DMS53 (cell line): ENCODE results near the gene RASGRP3.
"Not testable (repeated sequence)": the region's sequence is repeated elsewhere in the genome, so short reads cannot be mapped to it uniquely, and the experiment has no call there.

Source experiments
- DNase-seq: peaks from one replicate; lab custom pipeline; 2025; lab: John Stamatoyannopoulos, UW

Gene RASGRP3, protein sequence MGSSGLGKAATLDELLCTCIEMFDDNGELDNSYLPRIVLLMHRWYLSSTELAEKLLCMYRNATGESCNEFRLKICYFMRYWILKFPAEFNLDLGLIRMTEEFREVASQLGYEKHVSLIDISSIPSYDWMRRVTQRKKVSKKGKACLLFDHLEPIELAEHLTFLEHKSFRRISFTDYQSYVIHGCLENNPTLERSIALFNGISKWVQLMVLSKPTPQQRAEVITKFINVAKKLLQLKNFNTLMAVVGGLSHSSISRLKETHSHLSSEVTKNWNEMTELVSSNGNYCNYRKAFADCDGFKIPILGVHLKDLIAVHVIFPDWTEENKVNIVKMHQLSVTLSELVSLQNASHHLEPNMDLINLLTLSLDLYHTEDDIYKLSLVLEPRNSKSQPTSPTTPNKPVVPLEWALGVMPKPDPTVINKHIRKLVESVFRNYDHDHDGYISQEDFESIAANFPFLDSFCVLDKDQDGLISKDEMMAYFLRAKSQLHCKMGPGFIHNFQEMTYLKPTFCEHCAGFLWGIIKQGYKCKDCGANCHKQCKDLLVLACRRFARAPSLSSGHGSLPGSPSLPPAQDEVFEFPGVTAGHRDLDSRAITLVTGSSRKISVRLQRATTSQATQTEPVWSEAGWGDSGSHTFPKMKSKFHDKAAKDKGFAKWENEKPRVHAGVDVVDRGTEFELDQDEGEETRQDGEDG

DNA sequence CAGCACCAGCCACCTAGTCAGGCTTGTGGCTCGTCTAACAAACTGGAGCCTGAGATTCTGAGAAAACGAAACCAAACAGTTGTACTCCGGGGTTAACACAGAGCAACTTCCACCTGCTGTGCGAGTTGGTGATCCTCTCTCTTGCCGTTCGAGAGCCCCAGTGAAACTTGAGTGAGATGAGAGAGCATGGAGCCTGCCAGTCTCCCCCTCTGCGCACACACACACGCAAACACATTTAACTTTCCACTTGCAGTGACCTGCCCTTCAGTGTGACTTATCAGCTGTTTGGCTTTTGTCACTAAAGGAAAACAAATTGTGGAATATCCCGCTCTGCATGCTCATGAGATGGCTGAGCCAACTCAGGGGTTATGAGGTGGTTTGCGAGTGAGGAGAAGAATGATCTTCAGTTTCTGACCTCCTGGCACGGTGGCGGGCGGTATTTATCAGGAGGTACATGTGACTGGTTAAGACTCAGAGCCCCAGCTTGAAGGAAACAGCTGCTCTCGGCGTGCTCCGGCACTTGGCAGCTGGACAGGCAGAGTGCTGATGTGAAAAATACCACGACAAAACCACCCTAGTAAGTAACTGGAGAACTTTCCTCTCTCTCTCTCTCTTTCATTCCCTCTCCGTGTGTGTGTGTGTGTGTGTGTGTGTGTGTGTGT, at the start of gene RASGRP3:
Gene RASGRP3, plus strand, starts transcription at position 519 of the 662 bp plus-strand sequence. CDS start 38,488 bp downstream, outside the sequence.
- peak; percentile 81 for DNase-seq

DNA sequence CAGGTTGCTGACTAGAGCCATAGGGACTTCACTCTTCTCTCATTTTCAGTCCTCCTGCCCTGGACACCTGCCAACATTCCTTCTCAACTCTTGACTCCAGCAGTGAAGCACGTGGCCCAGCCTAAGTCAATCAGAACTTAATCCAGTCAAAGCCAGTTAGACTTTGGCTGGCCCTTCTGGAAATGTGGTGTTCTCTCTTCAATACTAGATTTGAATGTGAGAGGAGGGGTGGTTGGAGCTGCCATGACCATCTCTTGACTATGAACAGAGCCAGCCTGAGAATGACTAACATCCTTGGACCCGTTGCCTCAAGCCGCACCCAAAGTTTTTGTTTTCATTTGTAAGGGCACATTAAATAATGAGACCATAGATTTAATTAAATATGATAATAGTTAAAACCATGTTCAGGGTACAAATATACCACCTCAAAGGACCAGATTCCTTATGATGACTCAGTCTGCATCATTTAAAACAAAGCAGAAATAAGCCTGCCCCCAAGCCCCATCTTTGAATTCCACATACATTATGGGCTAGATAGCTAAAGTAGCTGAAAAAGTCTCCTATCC, 49.7 kb upstream of the RASGRP3 start:
- peak; percentile 83 for DNase-seq

DNA sequence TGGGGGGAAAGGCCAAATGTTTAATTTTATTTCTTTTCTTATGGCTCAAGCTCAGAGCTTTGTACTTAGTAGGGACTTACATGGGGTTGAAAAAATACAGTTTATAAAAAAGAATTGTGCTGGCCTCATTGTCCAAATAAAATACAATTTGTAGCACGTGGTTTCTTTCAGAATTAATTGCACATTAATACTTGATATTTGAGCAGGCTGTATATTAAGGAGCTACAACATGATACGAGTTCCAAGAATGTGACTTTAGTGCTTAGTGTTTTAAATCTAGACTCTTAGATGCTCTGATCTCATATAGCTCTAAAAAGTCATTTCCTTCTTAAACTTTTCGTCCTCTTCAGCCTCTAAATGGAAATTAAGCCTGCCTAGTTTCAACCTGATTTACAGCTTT, 46.4 kb upstream of the RASGRP3 start:
- no peak for DNase-seq

DNA sequence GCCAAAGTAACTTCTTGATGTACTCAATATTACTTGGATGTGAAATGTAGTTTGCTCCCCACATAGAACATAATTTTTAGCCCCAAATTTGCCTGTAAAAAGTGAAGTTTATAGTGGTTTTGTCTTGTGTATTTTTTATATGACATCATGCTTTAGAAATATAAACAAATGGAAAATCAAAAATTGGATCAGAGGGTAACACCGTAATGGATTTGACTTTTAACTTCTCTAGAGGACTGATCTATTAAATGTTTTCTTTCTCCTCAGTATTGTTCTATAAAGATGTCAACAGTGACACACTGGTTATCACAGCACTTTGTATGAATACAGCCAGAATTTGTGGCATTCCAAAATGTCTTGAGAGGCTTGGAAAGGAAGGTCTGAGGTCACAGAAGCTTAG, 45.6 kb upstream of the RASGRP3 start:
- DNase-seq: no peak

DNA sequence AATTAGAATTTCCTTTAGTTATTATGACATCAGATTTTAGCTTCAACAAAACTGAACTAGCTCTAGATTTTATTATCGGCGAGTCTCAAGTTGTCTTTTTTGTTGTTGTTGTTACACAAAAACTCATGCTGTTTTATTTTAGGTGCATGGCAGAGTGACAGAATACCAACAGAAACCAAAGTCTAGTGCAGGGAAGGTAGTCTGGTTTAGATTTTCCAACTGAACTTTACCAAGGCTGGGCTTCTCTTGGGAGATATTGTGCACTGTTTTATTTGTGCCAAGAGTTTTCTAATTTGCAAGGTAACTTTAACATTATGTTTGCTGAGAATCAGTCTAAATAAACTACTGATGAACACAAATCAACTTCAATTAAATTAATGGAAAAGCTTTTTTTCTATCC, 43.6 kb upstream of the RASGRP3 start:
- DNase-seq: no peak

DNA sequence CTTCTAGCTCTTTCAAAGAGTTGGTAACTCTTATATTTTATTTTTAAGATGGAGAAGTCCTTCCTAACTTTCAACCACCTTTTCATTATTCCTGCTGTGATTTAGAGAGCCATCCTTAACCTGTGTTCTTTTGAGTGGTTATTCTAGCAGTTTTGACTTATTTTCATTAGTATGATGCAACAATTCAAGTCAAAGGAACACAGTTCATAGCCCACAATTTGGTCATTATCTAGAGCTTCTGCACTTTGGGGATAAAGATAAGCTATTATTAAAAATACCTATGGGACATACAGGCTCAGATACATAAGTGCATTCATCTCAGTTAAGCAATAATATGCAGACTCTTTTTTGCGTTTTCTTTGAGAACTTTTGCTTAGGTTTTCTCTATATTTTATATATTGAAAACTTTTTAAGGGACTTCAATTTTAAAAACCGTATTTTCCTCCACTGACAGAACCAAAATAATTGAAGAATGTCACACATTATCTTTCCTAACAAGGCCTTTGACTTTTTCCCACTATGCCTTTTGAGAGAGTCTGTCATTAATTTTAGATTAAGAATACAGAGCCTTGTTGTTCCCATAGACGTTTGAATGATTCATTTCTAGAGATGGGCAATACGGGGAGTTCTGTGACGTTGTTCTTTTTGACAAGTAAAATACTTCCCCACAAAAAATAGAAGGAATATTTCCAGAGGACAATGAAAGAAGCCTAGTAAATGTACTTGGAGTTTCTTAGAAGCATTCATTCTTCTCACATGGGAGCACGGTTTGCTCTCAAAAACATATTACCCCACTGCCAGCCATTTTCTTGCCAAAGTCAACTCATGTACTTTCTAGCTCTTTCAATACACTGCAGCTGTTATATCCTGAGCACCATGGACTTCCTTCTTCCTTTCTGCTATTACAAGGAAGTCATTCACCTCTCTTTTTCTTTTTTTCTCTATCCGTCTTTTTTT, 42.9 kb upstream of the RASGRP3 start:
- no peak for DNase-seq

DNA sequence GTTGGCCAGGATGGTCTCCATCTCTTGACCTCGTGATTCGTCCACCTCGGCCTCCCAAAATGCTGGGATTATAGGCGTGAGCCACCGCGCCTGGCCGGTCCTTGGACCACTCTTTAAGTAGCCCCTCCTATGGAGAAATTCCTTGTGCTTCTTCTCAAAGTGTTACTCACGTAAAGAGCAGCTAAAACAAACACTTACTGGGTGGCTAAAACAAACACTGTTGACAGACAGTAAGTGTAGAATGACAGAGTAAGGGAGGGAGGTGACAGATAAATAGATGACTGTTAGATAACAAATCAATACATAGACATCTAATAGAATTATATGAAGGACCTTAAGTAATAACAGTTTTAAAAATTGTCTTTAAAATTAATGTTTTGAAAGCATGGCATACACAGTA, 40.9 kb upstream of the RASGRP3 start:
- DNase-seq: peak; percentile 78

DNA sequence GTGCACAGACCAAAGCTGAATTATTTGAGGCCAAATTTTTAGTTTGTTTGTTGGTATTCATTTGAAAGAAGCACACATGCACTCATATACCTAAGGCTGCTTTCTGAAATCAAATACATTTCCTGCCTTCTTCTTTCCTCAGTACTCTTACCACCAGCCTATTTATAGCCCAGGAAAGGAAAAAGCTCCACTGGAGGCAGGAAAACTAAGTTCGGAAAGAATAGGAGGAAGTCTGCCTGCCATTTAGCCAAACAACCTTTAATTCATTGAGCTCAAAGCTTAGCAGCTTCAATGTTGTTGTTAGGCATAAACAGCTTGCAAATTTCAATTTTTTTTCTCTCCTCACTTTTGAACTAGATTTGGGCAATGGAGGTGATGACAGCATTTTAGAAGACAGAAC, 40.4 kb upstream of the RASGRP3 start:
- peak; percentile 4 for DNase-seq

DNA sequence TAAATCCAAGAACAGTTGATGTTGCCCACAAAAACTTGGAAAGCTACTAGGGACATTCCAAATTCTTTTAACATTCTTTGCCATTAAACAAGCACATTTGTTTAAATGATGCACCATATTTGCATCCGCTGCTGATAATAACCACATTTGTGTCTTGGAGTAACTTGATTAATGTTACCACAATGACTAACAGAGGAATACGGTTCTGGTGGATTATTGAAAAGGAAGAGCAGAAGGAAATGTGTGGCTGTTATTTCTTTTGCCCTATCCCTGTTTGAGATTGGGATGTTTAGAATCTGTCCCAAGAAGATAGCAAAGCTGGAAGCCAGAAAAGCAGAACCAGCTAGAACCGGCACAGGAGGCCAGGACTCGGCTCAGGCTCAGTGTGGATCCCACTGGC, 39.2 kb upstream of the RASGRP3 start:
- no peak for DNase-seq

DNA sequence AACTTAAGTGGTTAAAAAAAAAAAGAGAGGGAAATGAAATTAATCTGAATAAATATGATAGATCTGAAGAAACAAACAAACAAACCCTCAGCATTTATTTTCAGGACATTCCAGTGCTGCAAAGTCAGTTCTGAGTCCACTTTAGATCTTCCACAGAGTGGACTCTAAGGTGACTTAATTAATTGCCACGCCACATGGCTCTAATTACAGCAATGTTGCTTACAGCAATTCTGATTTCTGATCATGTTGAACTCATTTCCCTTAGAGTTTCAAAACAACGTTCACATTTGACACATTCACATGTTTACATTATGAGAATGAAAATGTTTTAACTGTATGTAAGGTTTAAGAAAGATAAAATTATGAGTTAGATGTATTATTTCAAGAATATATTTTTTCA, 38.6 kb upstream of the RASGRP3 start:
- DNase-seq: no peak

DNA sequence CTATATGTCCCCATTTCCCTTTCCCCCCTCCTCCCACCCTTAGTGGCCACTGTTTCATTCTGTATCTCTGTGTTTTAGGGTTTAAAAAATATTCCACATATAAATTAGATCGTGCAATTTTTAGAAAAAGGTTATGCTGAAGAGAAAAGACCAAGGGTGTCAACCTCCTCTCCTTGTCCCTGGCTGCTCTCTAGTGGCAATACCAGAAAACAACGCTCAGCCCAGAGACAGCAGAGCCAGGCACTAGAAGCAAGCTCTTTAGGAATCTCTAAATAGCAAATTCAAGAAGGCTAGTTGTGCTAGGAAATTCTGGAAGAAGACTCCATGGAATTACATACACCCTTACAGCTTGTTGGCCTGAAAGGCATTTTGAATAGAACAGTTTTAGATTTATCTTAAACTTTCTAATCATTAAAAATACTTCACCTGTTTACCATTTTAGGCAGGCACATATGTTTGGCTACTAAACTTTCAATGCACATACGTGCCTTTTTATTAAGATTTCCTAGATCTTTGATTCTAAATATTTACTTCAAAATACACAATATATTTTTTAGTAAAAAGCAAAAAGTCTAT, 35.1 kb upstream of the RASGRP3 start:
- DNase-seq: peak; percentile 72

DNA sequence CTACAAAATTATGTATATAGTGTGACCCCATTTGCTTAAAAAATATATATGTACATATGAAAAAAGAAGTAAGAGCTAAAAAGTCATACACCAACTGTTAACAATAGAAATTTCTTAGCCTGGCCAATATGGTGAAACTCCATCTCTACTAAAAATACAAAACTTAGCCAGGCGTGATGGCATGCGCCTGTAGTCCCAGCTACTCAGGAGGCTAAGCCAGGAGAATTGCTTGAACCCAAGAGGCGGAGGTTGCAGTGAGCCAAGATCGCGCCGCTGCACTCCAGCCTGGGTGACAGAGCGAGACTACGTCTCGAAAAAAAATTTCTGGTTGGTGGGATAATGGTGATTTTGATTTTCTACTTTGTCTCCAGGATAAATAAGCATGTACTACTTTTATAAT, 34.4 kb upstream of the RASGRP3 start:
- not testable (repeated sequence) for DNase-seq

DNA sequence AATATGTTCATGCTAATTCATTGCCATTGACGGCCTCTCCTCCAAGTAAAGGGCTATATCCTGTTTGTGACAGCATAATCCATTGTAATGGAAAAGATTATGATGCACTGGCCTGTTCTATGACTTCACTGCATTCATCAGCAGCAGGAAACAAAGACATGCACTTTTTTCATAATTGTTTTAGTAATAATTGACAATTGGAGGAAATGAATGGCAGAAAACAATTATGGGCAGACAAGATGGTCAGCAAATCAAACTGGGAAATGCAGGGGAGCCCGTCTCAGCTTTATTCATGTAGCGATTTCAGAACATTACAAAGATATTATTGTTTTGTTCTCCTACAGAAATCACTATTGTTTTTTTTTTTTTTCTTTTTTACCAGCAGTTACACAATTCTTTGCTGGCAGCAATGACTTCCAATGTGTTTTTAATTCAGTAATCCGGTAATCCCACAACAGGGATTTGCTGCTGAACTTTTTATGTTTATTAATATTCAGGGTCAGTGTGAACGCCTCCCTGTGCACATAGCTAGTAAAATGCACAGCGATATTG, 33.8 kb upstream of the RASGRP3 start:
- DNase-seq: no peak

DNA sequence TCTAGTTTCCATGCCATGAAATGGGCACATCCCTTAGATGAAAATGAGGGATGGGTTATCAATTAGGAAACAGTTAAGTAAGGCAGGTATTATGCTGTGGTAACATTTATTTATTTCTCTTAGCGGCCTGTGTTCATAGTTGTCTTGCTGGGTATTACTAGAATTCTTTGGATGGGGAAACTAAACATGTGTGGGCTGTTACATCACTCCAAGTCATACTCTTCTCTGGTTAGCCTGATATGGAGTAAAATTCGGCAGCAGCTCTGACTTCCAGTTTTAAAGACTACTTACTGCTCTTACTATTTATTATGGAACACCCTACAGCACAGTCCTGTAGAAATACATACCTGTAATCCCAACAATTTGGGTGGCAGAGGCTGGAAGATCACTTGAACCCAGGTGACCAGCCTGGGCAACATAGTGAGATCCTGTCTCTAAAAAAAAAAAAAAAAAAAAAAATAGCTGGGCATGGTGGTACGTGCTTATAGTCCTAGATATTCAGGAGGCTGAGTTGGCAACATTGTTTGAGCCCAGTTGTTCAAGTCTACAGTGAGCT, 33.1 kb upstream of the RASGRP3 start:
- no peak for DNase-seq

DNA sequence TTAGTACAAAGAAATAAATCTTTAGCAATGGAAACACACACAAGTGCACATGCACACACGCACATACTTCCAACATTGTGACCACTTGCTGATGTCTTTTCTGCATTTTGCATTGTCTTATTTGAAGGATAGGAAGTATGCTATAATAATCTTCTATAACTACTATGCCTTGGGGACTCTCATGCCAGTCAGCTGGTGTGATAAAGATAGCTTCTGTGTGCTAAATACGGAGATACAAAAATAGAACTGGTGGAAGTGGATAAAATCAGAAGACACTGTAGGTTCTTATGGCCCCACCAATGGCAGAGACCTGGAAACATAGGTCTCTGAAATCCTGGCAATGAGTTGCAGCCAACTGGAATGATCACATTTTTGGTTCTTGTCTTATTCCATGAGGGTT, 31.5 kb upstream of the RASGRP3 start:
- DNase-seq: no peak

DNA sequence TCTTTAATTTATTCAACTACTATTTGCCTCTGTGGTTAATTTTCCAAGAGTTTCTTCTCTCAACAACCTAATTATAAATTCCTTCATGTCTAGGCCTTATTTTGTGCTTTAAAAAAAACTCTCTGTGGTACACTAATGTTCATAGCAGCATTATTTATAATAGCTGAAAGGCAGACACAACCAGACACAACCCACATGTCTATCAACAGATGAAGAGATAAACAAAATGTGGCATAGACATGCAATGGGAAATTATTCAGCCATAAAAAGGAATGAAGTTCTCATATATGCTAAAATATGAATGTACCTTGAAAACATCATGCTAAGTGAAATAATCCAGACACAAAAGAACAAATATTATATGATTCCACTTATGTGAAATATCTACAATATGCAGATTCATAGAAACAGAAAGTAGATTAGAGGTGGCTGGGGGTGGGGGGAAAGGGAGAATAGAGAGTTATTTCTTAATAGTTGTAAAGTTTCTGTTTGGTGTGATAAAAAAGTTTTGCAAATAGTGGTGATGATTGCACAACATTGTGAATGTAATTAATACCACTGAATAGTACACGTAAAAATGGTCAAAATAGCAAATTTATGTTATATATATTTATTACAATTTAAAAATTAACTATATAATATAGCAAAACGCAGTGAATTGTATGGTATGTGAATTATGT, 28.1 kb upstream of the RASGRP3 start:
- no peak for DNase-seq

DNA sequence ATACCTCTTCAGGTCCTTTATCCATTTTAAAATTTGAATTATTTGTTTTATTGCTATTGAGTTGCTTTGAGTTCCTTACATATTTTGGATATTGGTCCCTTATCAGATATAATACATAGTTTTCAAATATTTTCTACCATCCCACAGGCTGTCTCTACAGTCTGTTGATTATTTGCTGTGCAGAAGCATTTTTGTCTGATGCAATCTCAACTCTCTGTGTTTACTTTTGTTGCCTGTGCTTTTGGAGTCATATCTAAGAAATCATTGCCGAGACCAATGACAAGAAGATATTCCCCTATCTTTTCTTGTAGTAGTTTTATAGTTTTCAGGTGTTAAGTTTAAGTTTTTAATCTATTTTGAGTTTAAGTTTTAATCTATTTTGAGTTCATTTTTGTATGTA, 25.2 kb upstream of the RASGRP3 start:
- DNase-seq: no peak

DNA sequence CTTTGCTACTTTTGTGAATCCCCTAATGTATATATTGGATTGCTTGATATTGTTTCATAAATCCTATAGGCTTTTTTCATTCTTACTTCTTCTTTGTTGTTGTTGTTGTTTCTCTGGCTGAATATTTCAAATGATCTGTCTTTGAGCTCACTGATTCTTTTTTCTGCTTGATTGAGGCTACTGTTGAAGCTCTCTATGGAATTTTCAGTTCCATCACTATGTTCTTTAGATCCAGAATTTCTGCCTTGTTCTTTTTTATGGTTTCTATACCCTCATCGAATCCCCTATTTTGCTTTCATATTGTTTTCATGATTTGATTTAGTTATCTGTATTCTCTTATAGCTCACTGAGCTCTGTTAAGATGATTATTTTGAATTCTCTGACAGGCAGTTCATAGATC, 24.6 kb upstream of the RASGRP3 start:
- no peak for DNase-seq

DNA sequence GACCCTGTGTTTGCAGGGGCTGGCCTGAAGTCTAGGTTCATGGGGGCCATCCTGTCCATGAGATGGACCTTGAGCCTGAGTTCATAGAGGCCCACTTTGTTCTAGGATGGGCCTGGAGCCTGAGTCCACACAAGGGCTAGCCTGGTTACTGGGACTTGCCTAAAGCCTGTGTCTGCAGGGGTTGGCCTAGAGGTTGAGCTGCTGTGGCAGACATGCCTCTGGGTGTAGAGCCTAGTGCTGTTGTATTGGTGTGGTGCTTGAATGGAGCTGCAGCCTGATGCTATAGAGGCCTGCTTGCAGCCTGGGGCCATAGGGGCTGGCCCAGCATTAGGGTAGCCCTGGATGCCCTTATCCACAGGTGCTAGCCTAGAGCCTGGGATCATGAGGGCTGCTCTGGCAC, 23.9 kb upstream of the RASGRP3 start:
- DNase-seq: no peak

DNA sequence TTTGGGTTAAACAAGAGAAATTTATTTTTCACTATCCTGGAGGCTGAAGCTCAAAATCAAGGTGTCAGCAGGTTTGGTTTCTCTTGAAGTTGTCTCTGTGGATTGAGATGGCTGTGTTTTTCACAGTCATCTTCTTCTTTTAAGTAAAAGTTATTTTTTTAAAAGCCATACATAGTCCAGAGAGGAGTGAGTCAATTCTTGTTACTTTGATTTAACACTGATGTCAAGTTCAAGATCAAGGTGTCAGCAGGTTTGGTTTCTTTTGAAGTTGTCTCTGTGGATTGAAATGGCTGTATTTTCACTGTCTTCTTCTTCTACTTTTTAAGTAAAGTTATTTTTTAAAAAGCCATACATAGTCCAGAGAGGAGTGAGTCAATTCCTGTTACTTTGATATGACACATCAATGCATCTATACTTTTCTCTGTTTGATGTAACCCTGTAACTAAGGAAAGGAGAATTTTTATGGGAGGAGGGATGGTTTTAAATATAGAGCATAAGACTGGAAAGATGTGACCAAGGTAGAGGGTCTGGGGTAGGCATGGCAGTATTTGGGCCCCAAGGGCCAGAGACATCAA, 22.5 kb upstream of the RASGRP3 start:
- DNase-seq: no peak
